ENCODE data around the gene NMRK2.
"Not testable (repeated sequence)": the region's sequence is repeated elsewhere in the genome, so short reads cannot be mapped to it uniquely, and the experiment has no call there.

Gene NMRK2

GRCh38 chr19:3932931-3933810 is at the start of gene NMRK2:
Gene NMRK2, plus strand, starts transcription at chr19:3933069. Its CDS starts 603 bp downstream, at chr19:3933672.
- no peak for DNase-seq

- no peak for DNase-seq
These were observed 42.3 kb upstream of the NMRK2 start for GRCh38 chr19:3890591-3890990.

- DNase-seq = no peak
These were observed 39.2 kb upstream of the NMRK2 start for GRCh38 chr19:3893509-3894179.

- DNase-seq = not testable (repeated sequence)
These were observed 37.9 kb upstream of the NMRK2 start for GRCh38 chr19:3894959-3895358.

GRCh38 chr19:3895788-3896187 is 37.1 kb upstream of the NMRK2 start:
- DNase-seq = no peak

- no peak for DNase-seq
These were observed 34.9 kb upstream of the NMRK2 start for GRCh38 chr19:3897936-3898335.

GRCh38 chr19:3898426-3898825 is 34.4 kb upstream of the NMRK2 start:
- no peak for DNase-seq

GRCh38 chr19:3899531-3900294 is 33.2 kb upstream of the NMRK2 start:
- no peak for DNase-seq

GRCh38 chr19:3902317-3902973 is 30.4 kb upstream of the NMRK2 start:
- DNase-seq = no peak

GRCh38 chr19:3904233-3904632 is 28.6 kb upstream of the NMRK2 start:
- no peak for DNase-seq

GRCh38 chr19:3907626-3908265 is 25.1 kb upstream of the NMRK2 start:
- no peak for DNase-seq

- no peak for DNase-seq
These were observed 24.4 kb upstream of the NMRK2 start for GRCh38 chr19:3908266-3909054.

- no peak for DNase-seq
These were observed 22.8 kb upstream of the NMRK2 start for GRCh38 chr19:3910105-3910504.

- no peak for DNase-seq
These were observed 18.7 kb upstream of the NMRK2 start for GRCh38 chr19:3914199-3914598.

- no peak for DNase-seq
These were observed 16.8 kb upstream of the NMRK2 start for GRCh38 chr19:3916033-3916432.

- DNase-seq = no peak
These were observed 13.1 kb upstream of the NMRK2 start for GRCh38 chr19:3919793-3920192.

GRCh38 chr19:3923096-3923758 is 9.6 kb upstream of the NMRK2 start:
- no peak for DNase-seq

GRCh38 chr19:3923912-3924311 is 9.0 kb upstream of the NMRK2 start:
- no peak for DNase-seq

GRCh38 chr19:3931041-3931440 is 1.8 kb upstream of the NMRK2 start:
- DNase-seq = no peak

- DNase-seq = no peak
These were observed 3.9 kb downstream of the NMRK2 start for GRCh38 chr19:3936506-3937442.

Measured in NCI-H510A (cell line).